Astrocyte of the cerebellum (primary cell): ENCODE results near the gene ZNF77.
"Not testable (repeated sequence)": the region's sequence is repeated elsewhere in the genome, so short reads cannot be mapped to it uniquely, and the experiment has no call there.

Source experiments
- DNase-seq: peaks from one replicate; pipeline ENCODE4 v3.0.0-alpha.2; 2011; ENCODE audit warnings: low read depth
- H3K4me3 ChIP-seq: 2 replicates; pipeline ENCODE4 v1.5.1; 2011; ENCODE audit warnings: mild to moderate bottlenecking, low read depth, low read length, moderate library complexity
- CTCF ChIP-seq: IDR thresholded peaks from 2 replicates; pipeline ENCODE4 v1.5.1; 2012; ENCODE audit warnings: low read length, low read depth, moderate library complexity, mild to moderate bottlenecking; ENCODE audit errors: missing control alignments
- in situ Hi-C: cut with HindIII; loops from 2 replicates; pipeline ENCODE4 v1.10.0; 2017; ENCODE audit warnings: low sequenced_read_pairs

Gene ZNF77

GRCh38 chr19:2902590-2903218 lies 42.1 kb downstream of the ZNF77 start:
- no peak overlapping the region for H3K4me3 ChIP-seq

GRCh38 chr19:2900296-2901252 lies 44.2 kb downstream of the ZNF77 start, which contains the start of gene ZNF57:
Gene ZNF57, plus strand, starts transcription at chr19:2900928. Its CDS starts 118 bp downstream, at chr19:2901046.
- DNase-seq = peak; percentile 98
- H3K4me3 ChIP-seq = peak within 1 kb of the TSS; percentile 88
- TF ChIP-seq CTCF = no peak
- in situ Hi-C loops = no loop called here

More at GRCh38 chr19:2902590-2903218, 42.1 kb downstream of the ZNF77 start:
- TF ChIP-seq CTCF = no peak
- no peak for DNase-seq
- in situ Hi-C loops = no loop called here

DNA sequence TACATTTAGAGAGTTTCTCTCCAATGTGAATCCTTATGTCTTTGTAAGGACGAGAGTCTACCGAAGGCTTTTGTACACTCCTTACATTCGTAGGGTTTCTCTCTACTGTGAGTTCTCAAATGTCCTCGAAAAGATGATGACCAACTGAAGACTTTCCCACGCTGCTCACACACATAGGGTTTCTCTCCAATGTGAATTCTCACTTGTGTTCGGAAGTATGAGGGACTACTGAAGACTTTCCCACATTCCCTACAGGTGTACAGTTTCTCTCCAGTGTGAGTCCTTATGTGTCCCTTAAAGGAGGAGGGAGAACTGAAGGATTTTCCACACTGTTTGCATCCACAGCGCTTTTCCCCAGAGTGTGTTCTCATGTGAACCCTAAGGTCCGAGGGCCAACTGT lies 48.1 kb downstream of the ZNF77 start:
- no peak overlapping the region for H3K4me3 ChIP-seq
- no peak for TF ChIP-seq CTCF
- no peak for DNase-seq
- in situ Hi-C loops = no loop called here

GRCh38 chr19:2890531-2890930 lies 54.2 kb downstream of the ZNF77 start:
- in situ Hi-C loops, DNase-seq: not testable (repeated sequence)

GRCh38 chr19:2888731-2889224 lies 56.0 kb downstream of the ZNF77 start:
- in situ Hi-C loops = no loop called here
- no peak overlapping the region for H3K4me3 ChIP-seq
- no peak for DNase-seq
- TF ChIP-seq CTCF = no peak

More at GRCh38 chr19:2890531-2890930, 54.2 kb downstream of the ZNF77 start:
- not testable (repeated sequence) for H3K4me3 ChIP-seq

DNA sequence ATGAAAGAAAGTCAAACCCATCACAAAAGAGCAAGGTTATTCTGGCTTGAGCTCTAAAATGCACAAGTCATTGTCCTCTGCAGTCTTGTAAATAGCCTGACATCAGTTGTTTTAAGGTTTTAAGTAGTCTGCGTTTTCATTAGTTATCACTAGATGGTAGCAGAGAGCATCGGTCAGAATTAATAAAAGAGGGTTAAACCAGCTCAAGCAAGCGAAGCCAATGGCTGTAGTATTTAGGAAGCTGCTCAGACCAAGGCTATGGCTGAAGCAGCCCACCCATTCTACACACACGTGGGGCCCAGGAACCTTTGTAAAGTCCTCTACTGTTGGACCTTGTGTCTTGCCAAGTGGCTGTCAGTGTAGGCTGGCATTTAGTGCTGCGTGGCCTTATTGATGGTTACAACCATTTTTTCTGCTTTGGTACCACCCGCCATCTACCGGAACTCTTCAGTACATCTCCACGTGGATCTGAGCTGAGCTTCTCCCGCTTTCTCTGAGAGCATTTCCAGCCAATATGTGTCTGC lies 57.3 kb downstream of the ZNF77 start:
- in situ Hi-C loops = no loop called here
- no peak overlapping the region for H3K4me3 ChIP-seq
- peak; percentile 61 for TF ChIP-seq CTCF
- DNase-seq = peak; percentile 53
